ENCODE data around the gene KRTAP9-7. TPM values are rescaled to one million over a fixed set of nuclear protein-coding genes. Genes with fewer than 3 reads are reported as not detected.

The KRTAP9-7 gene
- total and polyA plus RNA-seq, 2 donors (not counting 3 experiments of a cell fraction or from before 2014, with no cell fraction given) = not detected

DNA sequence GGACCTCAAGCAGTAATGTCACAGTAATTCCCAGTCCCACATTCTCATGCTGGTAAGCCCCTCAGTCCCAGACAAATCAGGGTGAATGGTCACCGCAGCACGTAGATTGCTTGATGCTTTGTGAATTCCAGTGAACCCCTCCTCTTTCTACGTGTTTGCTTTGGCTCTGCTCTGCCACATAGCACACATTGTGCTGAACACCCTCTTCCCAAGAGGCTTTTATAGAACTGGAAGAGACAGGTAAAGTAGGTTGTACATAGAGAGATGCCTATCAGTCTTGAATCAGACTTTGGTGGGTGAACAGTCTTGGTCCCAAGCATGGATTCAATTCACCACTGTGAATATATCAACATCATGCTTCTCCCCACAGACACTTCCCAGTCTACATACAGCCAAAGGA is 10.9 kb upstream of the KRTAP9-7 start:
- no peaks in the 10 kb centered on the region for H3K36me3 ChIP-seq (ENCODE audit: control insufficient read depth in 2 of 2, extremely low read depth in 1 of 2, insufficient read depth in 2 of 2, low read length in 2 of 2)
- H3K4me1 ChIP-seq (ENCODE audit: control insufficient read depth, extremely low read depth, insufficient read depth, low read length) = no peaks in the 10 kb centered on the region
- no TSS peak for BruUV-seq (replicated peaks)
- no peak overlapping the region for H2AFZ ChIP-seq (ENCODE audit: low read depth, low read length)
- FAIRE-seq = no peak
- intact Hi-C loops (cut with micrococcal nuclease) = no loop called here
- peak; percentile 0 for DNase-seq (ENCODE audit: low read depth, low spot score)
- no peaks in the 10 kb centered on the region for H3K79me2 ChIP-seq (ENCODE audit: control insufficient read depth, insufficient read depth, low read length)
- H4K20me1 ChIP-seq (replicated peaks; ENCODE audit: control insufficient read depth, extremely low read depth, insufficient read depth, low read length) = no peaks in the 10 kb centered on the region
- H3K9ac ChIP-seq (replicated peaks; ENCODE audit: extremely low read depth, insufficient read depth, low read length) = no peak overlapping the region
- no peaks in the 10 kb centered on the region for H3K9me3 ChIP-seq (replicated peaks; ENCODE audit: control insufficient read depth, insufficient read depth, low read length)
- H3K4me3 ChIP-seq (replicated peaks in 1 of 3; ENCODE audit: insufficient read depth in 1 of 3, low read depth in 1 of 3, low read length in 3 of 3) = no peak overlapping the region
- no peak overlapping the region for H3K27ac ChIP-seq (ENCODE audit: insufficient read depth, low read depth, low read length)
- H3K9me1 ChIP-seq (replicated peaks; ENCODE audit: control insufficient read depth, extremely low read depth, insufficient read depth, low read length) = no peaks in the 10 kb centered on the region
- POLR2A ChIA-PET = no interaction called here
- TF ChIP-seq GATA2 (IDR thresholded peaks at IDR 0.05; ENCODE audit: insufficient read depth, insufficient read length, low read depth, low read length) (no peak), MAX (IDR thresholded peaks at IDR 0.05; ENCODE audit: insufficient read depth, insufficient read length) (no peak), JUN (IDR thresholded peaks at IDR 0.05; ENCODE audit: borderline replicate concordance, insufficient read depth, insufficient read length, low read depth) (no peak), POLR2A (IDR thresholded peaks at IDR 0.05; ENCODE audit: low read depth, low read length) (no peak), EZH2 (IDR thresholded peaks at IDR 0.05; ENCODE audit: borderline replicate concordance, low read depth, low read length, severe bottlenecking) (no peak), MYC (IDR thresholded peaks at IDR 0.05; ENCODE audit: low read depth, low read length) (no peak), POLR2AphosphoS5 (IDR thresholded peaks at IDR 0.05; ENCODE audit: insufficient read depth, low read depth, low read length) (no peak), FOS (IDR thresholded peaks at IDR 0.05; ENCODE audit: borderline replicate concordance, insufficient read depth, low read length) (no peak)
- TF ChIP-seq, protein P1, sequence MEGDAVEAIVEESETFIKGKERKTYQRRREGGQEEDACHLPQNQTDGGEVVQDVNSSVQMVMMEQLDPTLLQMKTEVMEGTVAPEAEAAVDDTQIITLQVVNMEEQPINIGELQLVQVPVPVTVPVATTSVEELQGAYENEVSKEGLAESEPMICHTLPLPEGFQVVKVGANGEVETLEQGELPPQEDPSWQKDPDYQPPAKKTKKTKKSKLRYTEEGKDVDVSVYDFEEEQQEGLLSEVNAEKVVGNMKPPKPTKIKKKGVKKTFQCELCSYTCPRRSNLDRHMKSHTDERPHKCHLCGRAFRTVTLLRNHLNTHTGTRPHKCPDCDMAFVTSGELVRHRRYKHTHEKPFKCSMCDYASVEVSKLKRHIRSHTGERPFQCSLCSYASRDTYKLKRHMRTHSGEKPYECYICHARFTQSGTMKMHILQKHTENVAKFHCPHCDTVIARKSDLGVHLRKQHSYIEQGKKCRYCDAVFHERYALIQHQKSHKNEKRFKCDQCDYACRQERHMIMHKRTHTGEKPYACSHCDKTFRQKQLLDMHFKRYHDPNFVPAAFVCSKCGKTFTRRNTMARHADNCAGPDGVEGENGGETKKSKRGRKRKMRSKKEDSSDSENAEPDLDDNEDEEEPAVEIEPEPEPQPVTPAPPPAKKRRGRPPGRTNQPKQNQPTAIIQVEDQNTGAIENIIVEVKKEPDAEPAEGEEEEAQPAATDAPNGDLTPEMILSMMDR (IDR thresholded peaks at IDR 0.05; ENCODE audit: extremely low read depth in 1 of 2, insufficient read depth in 1 of 2, low read depth in 1 of 2, low read length in 2 of 2) = no peak
- H3K27me3 ChIP-seq (ENCODE audit: control insufficient read depth in 2 of 2, insufficient read depth in 2 of 2, low read length in 2 of 2) = no peaks in the 10 kb centered on the region
- CTCF ChIA-PET = interaction anchor here (1.5 kb wide), 1 partner anchor 12 kb away, joined by 6 read pairs; no protein-coding TSS in a partner anchor
- dilution Hi-C loops (cut with MboI; ENCODE audit: extremely low pct_ligation_motif_present, low sequenced_read_pairs) = no loop called here
- no peak overlapping the region for H3K4me2 ChIP-seq (ENCODE audit: insufficient read depth, low read length)

Measured in endothelial cell of umbilical vein (primary cell).